ENCODE data around the gene NXN.
"Not testable (repeated sequence)": the region's sequence is repeated elsewhere in the genome, so short reads cannot be mapped to it uniquely, and the experiment has no call there.

Gene NXN

GRCh38 chr17:800446-801242 is 178.9 kb downstream of the NXN start:
- no peak for DNase-seq (ENCODE audit: low spot score)

DNA sequence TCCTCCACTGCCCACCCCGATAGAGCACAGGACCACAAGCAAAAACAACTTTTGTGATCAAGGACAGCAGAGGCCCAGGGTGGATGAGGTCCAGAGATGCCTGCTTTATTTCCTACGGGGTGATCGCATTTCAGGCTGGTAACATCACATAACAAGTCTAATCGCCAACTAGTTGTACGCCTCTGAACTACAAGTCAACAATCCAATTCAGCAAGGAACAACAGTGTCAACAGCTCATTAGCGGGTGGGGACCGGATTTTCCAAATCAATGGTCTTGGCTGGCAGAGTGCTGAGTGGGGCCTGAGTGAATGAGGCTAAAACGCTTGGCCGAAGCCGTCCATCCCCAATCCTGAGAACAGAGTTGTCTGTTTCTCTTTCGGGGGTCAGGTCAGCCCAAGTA is 180.3 kb downstream of the NXN start:
- DNase-seq (ENCODE audit: low spot score), result no peak

DNA sequence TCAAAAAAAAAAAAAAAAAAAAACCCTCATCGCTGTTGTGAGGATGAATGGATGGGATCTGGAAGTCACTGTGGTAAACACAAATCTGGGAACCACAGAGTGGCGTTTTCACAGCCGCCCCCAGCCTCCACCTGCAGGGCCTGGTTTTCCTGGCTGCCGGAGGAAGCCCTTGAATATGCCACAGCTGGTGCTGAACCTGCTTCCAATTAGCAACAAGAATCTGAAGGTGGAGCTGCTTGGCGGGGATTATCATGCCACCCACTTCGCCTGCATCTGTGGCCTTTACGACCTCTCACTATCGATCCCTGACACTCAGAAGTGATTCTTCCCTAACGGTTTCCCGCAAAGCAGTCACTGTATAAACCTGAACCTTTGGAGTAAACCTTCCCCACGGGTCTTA is 181.3 kb downstream of the NXN start:
- no peak for DNase-seq (ENCODE audit: low spot score)

DNA sequence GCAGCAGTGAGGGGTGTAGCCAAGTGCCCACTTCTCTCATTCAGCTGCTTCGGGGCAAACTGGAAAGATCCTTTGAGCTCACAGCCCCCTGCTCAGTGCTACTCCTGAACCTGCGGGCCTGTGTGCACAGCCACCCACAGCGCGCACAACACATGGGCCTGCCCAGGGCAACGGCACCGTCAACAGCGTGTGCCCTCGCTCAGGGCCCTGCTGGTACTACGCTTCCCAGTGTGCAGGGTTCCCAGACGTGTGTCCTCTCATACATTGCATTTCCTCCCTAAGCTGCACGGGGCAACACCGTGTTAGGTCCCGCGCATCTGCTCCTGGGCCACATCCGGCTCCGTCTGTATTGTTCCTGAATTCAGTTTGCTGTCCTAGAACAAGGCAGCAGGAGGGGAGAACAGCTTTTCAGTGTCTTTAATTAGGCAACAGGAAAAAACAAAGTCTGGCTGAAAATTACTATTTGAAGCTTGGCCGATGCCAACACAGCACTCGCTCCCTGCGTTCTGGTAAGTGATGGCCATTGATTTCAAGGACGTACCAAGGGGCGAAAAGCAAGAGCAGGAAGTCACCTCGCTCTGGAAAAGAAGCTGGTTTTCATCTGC is 182.2 kb downstream of the NXN start:
- DNase-seq (ENCODE audit: low spot score), result no peak

GRCh38 chr17:796609-797008 is 183.0 kb downstream of the NXN start:
- no peak for DNase-seq (ENCODE audit: low spot score)

DNA sequence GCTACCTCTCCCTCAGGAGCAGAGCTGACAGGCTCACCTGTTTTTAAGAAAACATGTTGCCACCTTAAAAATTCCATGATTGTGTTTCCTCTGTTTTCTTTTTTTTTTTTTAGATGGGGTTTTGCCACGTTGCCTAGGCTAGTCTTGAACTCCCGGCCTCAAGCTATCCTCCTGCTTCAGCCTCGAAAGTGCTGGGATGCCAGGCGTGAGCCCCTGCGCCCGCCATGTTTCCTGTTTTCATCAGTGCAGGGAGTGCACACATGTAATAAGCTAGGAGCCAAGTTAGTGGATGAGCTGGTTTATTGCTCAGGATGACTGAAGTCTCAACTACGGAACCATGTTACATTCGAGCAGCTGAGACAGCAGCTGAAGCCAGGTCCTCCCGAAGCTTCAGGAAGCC is 183.9 kb downstream of the NXN start:
- DNase-seq (ENCODE audit: low spot score), result no peak

- DNase-seq (ENCODE audit: low spot score), result no peak
Measured at GRCh38 chr17:795276-795675, 184.3 kb downstream of the NXN start.

DNA sequence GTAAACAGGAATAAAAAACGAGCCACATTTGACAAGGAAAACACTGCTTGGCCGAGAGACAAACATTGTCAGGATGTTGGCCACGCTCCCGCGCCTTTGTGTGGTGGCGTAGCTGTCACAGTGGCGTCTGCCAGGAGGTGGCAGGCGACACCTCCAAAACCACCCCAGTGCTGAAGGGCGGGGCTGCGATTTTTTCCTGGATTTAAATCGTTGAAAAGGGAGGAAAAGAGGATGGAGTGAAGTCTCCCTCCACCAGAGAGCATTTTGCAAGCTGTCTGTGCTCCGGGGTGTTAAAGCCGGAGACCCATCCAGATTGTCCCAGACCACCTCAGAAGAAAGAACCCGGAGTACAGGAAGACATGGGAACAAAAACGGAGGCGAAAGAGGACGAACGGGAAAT is 184.7 kb downstream of the NXN start:
- DNase-seq (ENCODE audit: low spot score), result peak; percentile 30

GRCh38 chr17:792277-792676 is 187.3 kb downstream of the NXN start:
- DNase-seq (ENCODE audit: low spot score), result no peak

GRCh38 chr17:791829-792228 is 187.7 kb downstream of the NXN start:
- no peak for DNase-seq (ENCODE audit: low spot score)

DNA sequence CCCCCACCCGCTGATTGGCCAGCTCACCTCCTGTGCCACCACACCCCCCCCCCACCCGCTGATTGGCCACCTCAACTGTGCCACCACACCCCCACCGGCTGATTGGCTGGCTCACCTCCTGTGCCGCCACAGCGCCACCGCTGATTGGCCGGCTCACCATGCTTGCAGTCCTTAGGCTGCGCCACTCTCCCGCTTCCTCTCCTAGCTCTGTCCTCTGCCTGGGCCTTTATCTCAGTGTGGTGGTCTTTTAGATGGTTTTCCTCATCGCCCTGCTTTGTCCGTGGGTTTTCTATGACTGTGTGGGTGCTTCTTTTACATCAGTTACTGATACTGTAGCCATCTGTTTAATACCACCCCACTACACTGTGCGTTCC is 188.7 kb downstream of the NXN start:
- not testable (repeated sequence) for DNase-seq (ENCODE audit: low spot score)

DNA sequence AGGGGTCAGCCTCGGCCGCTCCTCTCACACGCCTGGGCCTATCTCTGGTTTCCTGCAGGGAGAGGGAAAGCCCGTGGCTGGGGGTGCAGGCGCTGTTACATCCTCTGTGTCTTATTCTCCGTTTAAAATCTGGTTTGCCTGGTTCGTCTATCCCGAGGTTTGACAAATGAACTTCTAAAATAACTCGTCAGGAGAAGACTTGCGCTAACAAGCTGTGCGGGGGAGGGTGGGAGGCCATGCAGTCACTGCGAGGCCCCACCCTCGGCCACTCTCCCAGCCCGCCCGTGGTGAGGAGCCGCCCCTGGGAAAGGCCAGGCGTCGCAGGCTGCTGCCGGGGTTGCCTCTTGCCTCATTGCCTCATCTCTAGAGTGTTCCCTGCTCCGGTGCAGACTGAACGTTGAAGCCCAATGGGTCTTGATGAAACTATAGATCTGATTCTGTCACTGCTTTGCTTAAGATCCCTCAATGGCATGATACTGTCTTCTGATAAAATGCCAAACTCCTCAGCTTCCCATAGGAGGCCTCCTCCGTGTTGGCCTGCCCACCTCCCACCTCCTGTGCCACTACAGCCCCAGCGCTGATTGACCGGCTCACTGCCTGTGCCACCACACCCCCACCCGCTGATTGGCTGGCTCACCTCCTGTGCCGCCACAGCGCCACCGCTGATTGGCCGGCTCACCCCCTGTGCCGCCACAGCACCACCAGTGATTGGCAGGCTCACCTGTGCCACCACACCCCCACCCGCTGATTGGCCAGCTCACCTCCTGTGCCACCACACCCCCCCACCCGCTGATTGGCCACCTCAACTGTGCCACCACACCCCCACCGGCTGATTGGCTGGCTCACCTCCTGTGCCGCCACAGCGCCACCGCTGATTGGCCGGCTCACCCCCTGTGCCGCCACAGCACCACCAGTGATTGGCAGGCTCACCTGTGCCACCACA is 189.4 kb downstream of the NXN start:
- not testable (repeated sequence) for DNase-seq (ENCODE audit: low spot score)

GRCh38 chr17:789160-789840 is 190.3 kb downstream of the NXN start:
- DNase-seq (ENCODE audit: low spot score), result no peak

GRCh38 chr17:788551-788950 is 191.0 kb downstream of the NXN start:
- no peak for DNase-seq (ENCODE audit: low spot score)

DNA sequence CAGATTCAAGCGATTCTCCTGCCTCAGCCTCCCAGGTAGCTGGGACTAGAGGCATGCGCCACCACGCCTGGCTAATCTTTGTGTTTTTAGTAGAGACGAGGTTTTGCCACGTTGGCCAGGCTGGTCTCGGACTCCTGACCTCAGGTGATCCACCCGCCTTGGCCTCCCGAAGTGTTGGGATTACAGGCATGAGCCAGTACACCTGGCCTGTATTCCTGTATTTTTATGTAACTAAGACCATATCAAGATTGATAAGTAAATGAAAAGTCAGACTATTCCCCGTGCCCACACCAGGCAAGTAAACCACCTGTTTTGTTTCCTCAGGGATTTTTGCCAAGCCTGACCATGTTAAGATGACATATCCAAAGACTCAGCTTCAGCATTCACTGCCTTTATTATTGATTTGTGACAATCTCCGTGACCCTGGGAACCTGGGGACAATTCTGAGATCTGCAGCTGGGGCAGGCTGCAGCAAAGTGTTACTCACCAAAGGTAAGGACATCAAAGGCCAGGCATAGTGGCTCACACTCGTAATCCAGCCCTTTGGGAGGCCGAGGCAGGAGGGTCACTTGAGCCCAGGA is 191.8 kb downstream of the NXN start:
- DNase-seq (ENCODE audit: low spot score), result no peak

- DNase-seq (ENCODE audit: low spot score), result not testable (repeated sequence)
Measured at GRCh38 chr17:785901-786300, 193.7 kb downstream of the NXN start.

- no peak for DNase-seq (ENCODE audit: low spot score)
Measured at GRCh38 chr17:784143-784542, 195.4 kb downstream of the NXN start.

DNA sequence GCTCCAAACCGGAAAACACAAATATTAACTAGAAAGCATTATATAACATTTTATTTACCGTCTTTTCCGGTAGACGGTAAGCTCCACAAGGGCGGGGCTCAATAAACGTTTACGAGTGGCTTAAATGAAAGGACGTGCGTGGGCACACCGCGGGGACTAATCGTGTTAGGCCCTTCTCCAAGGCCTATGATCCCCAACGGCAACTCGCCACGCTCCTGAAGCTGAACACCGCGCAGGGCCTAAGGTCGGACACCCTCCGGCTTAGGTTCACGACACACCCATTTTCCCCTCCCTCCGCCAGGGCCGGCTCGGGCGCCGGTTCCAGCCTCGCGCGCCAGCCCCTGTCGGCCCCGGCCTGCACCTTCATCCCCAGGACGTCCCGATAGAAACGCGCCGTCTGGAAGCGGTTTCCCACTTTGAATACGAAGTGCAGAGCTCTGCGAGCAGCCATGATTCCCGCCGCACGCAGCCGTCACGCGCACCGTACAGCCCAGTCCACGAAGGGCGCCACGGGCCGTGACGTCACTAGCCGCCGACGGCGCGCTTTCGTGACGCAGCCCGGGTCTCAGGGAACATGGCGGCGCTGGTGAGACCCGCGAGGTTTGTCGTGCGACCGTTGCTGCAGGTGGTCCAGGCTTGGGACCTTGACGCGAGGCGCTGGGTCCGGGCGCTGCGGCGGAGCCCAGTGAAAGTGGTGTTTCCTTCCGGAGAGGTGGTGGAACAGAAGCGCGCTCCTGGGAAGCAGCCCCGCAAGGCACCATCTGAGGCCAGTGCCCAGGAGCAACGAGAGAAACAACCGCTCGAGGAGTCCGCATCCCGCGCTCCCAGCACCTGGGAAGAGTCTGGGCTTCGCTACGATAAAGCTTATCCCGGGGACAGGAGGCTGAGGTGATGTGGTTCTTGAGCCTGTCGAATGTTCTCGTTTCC is 197.5 kb downstream of the NXN start, which contains the start of the genes GLOD4 and MRM3:
Gene GLOD4, minus strand, starts transcription at position 476 of the 927 bp plus-strand sequence. Its CDS starts 25 bp downstream, at position 451.
Gene MRM3, plus strand, starts transcription at position 549 of the 927 bp plus-strand sequence. Its CDS starts 26 bp downstream, at position 575.
- DNase-seq (ENCODE audit: low spot score), result peak; percentile 92

DNA sequence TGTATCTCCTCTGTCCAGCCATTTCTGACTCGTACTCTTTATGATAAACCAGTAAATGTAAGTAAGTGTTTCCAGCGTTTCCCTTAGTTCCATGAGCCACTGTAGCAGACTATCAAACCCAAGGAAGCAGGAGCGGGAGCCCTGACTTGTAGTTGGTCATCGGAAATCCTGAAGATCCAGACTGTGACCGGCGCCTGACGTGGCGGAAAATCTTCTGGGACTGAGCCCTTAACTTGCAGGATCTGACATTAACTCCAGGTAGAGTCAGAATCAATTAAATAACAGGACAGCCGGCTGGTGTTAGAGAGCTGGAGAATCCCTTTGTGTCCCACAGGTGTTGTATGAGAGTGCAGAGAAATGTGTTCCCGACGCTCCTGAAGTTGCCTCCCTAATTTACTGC is 201.5 kb downstream of the NXN start:
- DNase-seq (ENCODE audit: low spot score), result no peak

GRCh38 chr17:774313-774584 is 205.3 kb downstream of the NXN start:
- no peak for DNase-seq (ENCODE audit: low spot score)
